Astrocyte of the cerebellum (primary cell): Measurements from ENCODE around the gene TMEM114.

Experiments used
- DNase-seq: peaks from one replicate; pipeline ENCODE4 v3.0.0-alpha.2; 2011; ENCODE audit warnings: low read depth
- H3K4me3 ChIP-seq: 2 replicates; pipeline ENCODE4 v1.5.1; 2011; ENCODE audit warnings: mild to moderate bottlenecking, low read depth, low read length, moderate library complexity
- in situ Hi-C: cut with HindIII; loops from 2 replicates; pipeline ENCODE4 v1.10.0; 2017; ENCODE audit warnings: low sequenced_read_pairs
- TF ChIP-seq, protein P1 (sequence below): IDR thresholded peaks from 2 replicates; pipeline ENCODE4 v1.5.1; 2012; ENCODE audit warnings: low read length, low read depth, moderate library complexity, mild to moderate bottlenecking; ENCODE audit errors: missing control alignments

TMEM114 gene

DNA sequence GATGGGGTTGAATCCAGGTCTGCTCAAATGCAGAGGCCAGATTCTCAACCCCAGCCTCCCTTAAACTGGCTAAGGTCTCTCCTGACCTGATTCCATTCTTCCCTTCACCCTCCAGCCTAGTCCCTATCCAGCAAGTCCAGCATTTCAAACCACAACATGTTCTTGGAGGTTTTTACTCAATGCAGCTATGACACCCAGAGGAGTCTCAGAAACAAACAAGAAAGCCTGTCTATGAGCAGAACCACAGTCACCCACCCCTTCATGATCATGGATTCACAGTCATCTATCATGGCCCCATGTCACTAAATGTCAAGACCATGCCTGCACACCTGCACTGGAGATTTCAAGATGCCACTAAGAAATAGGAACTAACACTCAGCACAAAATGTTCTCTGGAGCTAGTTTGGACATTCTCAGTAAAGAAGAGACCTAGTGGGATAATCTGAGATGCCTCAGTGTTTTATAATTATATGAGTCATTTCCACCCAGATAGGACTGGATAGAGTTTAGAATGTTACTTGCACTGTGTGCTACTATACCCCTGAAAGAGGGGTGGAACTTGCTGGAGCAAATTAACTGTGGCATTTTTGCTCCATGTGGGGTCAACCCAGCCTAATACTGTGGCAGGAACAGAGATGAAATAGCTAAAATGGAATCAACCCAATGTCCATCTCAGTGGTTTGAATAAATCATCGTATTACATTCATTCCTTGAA, 21.7 kb upstream of the TMEM114 start:
- in situ Hi-C loops, result no loop called here
- TF ChIP-seq, protein P1, sequence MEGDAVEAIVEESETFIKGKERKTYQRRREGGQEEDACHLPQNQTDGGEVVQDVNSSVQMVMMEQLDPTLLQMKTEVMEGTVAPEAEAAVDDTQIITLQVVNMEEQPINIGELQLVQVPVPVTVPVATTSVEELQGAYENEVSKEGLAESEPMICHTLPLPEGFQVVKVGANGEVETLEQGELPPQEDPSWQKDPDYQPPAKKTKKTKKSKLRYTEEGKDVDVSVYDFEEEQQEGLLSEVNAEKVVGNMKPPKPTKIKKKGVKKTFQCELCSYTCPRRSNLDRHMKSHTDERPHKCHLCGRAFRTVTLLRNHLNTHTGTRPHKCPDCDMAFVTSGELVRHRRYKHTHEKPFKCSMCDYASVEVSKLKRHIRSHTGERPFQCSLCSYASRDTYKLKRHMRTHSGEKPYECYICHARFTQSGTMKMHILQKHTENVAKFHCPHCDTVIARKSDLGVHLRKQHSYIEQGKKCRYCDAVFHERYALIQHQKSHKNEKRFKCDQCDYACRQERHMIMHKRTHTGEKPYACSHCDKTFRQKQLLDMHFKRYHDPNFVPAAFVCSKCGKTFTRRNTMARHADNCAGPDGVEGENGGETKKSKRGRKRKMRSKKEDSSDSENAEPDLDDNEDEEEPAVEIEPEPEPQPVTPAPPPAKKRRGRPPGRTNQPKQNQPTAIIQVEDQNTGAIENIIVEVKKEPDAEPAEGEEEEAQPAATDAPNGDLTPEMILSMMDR, result no peak
- H3K4me3 ChIP-seq, result no peak overlapping the region
- DNase-seq, result no peak

DNA sequence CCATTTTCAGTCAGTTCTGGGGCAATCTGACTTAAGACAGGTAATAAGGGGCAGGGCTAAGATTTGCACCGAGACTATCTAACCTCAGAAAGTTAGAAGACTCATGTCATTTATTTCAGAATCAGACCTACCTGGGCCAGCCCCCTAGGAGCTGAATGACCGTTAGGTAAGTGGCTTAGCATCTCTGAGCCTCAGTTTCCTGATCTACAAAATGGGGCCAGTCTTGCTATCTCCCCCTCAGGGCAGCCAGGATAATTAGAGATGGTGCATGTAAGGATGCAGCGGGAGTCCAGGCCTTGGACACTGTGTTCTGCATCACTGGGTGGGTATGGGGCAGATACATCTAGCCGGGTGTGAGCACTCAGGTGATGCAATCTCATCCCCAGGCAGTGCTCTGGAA, 20.8 kb upstream of the TMEM114 start:
- in situ Hi-C loops, result no loop called here
- DNase-seq, result no peak
- TF ChIP-seq, protein P1, result no peak
- no peak overlapping the region for H3K4me3 ChIP-seq

DNA sequence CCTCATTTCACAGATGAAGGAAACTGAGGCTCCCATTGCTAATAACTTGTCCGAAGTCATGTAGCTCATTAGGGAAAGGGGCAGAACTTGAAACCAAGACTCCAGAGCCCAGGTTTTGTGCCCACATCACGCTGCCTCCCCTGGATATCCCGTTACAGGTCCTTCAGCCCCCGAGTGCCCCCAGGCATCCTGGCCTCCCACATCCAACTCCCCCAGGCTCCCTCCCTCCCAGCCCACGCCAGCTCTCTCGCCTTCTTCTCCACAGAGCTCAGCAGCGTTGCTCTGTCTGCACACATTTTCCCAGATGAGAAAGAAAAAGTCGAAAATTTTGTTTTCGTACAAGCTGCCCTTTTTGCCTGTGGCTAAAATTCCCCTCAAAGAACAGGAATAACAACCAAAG, 16.9 kb upstream of the TMEM114 start:
- in situ Hi-C loops, result loop anchor here (5.0 kb wide), 1 partner anchor 40 kb away; no protein-coding TSS in a partner anchor
- DNase-seq, result no peak
- TF ChIP-seq, protein P1, result no peak
- H3K4me3 ChIP-seq, result no peak overlapping the region

DNA sequence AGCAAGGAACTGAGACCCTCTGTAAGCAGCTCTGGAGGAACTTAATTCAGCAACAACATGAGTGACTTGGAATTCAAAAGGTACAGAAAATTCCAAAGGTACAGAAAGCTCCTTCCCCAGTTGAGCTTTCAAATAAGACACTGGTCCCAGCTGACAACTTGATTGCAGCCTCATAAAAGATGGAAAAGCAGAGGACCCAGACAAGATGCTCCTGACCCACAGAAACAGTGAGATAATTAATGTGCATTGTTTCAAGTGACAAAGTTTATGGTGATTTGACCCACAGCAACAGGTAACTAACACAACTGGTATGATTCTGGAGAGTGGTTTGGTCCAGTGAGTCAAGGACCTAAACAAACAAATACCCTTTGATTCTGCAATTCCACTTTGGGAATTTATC, 15.2 kb upstream of the TMEM114 start:
- TF ChIP-seq, protein P1, result no peak
- H3K4me3 ChIP-seq, result no peak overlapping the region
- in situ Hi-C loops, result loop anchor here (5.0 kb wide), 1 partner anchor 38 kb away; no protein-coding TSS in a partner anchor
- no peak for DNase-seq

DNA sequence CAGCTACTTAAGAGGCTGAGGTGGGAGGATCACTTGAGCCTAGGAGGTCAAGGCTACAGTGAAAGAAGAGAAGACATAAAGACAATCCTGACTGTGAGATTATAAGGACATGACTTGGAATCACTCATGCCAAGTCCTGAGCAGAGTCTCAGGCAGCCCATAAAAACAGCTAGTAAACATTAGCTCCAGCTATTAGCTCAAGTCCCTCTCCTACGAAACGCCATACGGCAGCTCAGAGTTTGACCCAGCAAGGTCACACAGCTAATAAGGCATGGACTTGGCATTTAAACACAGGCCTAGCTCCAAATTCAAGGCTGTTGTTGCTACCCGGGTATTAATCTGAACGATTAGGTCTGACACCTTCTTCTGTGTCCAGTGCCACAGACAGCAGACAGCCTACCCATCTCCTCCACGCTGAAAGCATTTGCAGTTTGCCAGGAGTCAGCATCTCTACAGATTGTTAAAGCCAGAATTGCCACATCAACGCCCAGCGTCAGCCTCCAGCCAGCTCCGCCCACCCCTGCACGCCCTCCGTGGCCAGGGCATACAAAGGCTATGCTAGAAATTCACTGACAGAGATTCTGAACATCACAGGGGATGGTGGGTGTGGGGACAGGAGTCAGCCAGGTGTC, 9.9 kb upstream of the TMEM114 start:
- H3K4me3 ChIP-seq, result no peak overlapping the region
- TF ChIP-seq, protein P1, result no peak
- in situ Hi-C loops, result no loop called here
- DNase-seq, result no peak

DNA sequence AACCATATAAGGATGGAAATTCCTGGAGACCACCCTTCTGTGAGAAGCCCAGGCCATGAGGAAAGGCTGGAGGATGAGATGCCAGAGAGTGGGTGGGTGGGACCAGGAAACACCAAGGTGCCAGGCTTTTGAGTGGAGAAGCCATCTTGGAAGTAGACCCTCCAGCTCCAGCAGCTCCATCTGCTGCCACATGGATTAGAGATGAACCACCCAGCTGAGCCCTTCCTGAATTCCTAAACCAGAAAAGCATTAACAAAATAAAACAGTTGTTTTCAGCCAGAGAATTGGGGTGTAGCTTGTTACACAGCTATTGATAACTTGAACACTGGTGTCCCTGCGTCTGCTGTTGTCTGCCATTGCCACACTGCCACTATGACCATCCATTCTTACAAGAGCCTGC, 6.3 kb upstream of the TMEM114 start:
- in situ Hi-C loops, result no loop called here
- TF ChIP-seq, protein P1, result no peak
- no peak for DNase-seq

More for the DNA sequence above, 6.3 kb upstream of the TMEM114 start:
- no peak overlapping the region for H3K4me3 ChIP-seq
